GM12872 (cell line): ENCODE data around the gene PRKAR1B.

Source experiments
- CTCF ChIP-seq: IDR thresholded peaks from 3 replicates; pipeline ENCODE4 v1.5.1; 2011; ENCODE audit warnings: low read depth, mild to moderate bottlenecking, low read length, moderate library complexity; ENCODE audit not compliant: insufficient read depth

PRKAR1B gene

GRCh38 chr7:729140-730000 is 2.3 kb upstream of the PRKAR1B start:
- no peak for TF ChIP-seq CTCF

GRCh38 chr7:728602-729001 is 1.5 kb upstream of the PRKAR1B start:
- no peak for TF ChIP-seq CTCF

GRCh38 chr7:727806-728460 is 852 bp upstream of the PRKAR1B start:
- TF ChIP-seq CTCF = no peak

GRCh38 chr7:726854-727103 is 302 bp downstream of the PRKAR1B start:
- no peak for TF ChIP-seq CTCF

GRCh38 chr7:726084-726853 is 812 bp downstream of the PRKAR1B start, which contains the start of gene DNAAF5:
TSS of gene DNAAF5 (plus strand) at chr7:726699. CDS start at chr7:726721, 22 bp downstream.
- no peak for TF ChIP-seq CTCF

- no peak for TF ChIP-seq CTCF
These were observed 1.7 kb downstream of the PRKAR1B start for GRCh38 chr7:725223-726005.
